IMR-90 (cell line): Measurements from ENCODE around the gene THSD8.

ENCODE experiments used
- CTCF ChIP-seq: conservative IDR thresholded peaks from 2 replicates; pipeline ENCODE4 v1.5.1; 2012; ENCODE audit warnings: mild to moderate bottlenecking, low read depth, low read length, improper control_type of control experiment
- ELK1 ChIP-seq: fragments of 150-350 bp; IDR thresholded peaks from 2 replicates; pipeline ENCODE4 v1.6.1; 2016; ENCODE audit warnings: low read depth, mild to moderate bottlenecking, low read length, moderate library complexity, borderline replicate concordance
- POLR2A ChIP-seq: IDR thresholded peaks from 2 replicates; pipeline ENCODE4 v1.6.1; 2012; ENCODE audit warnings: mild to moderate bottlenecking, low read depth, low read length

- TF ChIP-seq ELK1 (no peak), CTCF (no peak), POLR2A (no peak)
Observed at GRCh38 chr19:12788682-12789097, 13.2 kb upstream of the THSD8 start.
